HL-60 (cell line): ENCODE results near the gene ST8SIA2.

Experiments used
- DNase-seq, 2 experiments: peaks; one replicate each; pipeline ENCODE4 v3.0.0-alpha.2; 2010 to 2020; ENCODE audit warnings: low read depth in 1 of 2, low spot score in 1 of 2
- H3K27ac ChIP-seq: fragments of 250-450 bp; sonication (Bioruptor Pico); replicated peaks from 2 replicates; pipeline ENCODE4 v1.5.1; 2020; ENCODE audit warnings: mild to moderate bottlenecking, moderate library complexity
- H3K27me3 ChIP-seq: fragments of 250-450 bp; sonication (Bioruptor Pico); 2 replicates; pipeline ENCODE4 v1.5.1; 2021; ENCODE audit warnings: mild to moderate bottlenecking, moderate library complexity; ENCODE audit not compliant: insufficient read depth, poor library complexity, severe bottlenecking
- H3K4me3 ChIP-seq: replicated peaks from 2 replicates; pipeline ENCODE4 v1.5.1; 2011; ENCODE audit warnings: mild to moderate bottlenecking, control low read depth, low read length; ENCODE audit not compliant: insufficient read depth
- CTCF ChIP-seq: IDR thresholded peaks from one replicate; pipeline ENCODE4 v1.5.1; 2011; ENCODE audit warnings: low read length, control low read depth, inconsistent platforms; ENCODE audit not compliant: insufficient read depth
- GABPA ChIP-seq: IDR thresholded peaks from 2 replicates; pipeline ENCODE4 v1.6.1; 2012; ENCODE audit warnings: low read depth
- POLR2AphosphoS5 ChIP-seq: IDR thresholded peaks from 2 replicates; pipeline ENCODE4 v1.6.1; 2012; ENCODE audit warnings: low read depth
- REST ChIP-seq: IDR thresholded peaks from 2 replicates; pipeline ENCODE4 v1.6.1; 2012; ENCODE audit warnings: low read depth; ENCODE audit not compliant: insufficient replicate concordance
- SPI1 ChIP-seq: IDR thresholded peaks from 2 replicates; pipeline ENCODE4 v1.6.1; 2012; ENCODE audit warnings: low read depth, mild to moderate bottlenecking, borderline replicate concordance

ST8SIA2 gene

GRCh38 chr15:92485441-92485840, 91.8 kb downstream of the ST8SIA2 start:
- no peaks in the 10 kb centered on the region for H3K27me3 ChIP-seq
- H3K4me3 ChIP-seq: no peak overlapping the region
- TF ChIP-seq CTCF (no peak), GABPA (no peak), REST (no peak), SPI1 (no peak)
- DNase-seq: no peak
- H3K27ac ChIP-seq: no peak overlapping the region

DNA sequence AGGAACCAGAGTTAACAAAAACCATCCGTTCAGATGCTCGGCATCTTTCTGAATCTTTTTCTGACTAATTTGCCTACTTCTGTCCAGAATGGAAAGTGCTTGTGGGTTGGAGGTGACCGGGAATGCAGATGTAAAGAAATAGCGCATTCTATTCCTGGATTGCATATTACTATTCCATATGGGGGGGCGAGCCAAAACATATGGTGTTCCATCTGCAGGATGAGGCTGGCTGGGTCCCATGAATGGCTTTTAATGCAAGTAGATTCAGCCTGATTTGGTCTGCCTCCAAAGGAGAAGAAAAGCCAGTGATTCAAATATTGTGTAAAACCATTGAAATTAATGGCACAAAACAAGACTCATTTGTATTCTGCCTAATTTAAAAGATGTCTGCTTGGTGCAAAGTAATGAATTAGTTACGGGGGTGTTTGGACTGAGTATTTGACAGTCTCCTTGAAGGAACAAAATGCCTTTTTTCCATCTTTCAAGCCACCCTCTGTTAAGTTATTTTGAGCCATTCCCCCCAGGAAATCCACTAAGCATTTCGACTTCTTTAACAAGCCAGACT, 99.0 kb downstream of the ST8SIA2 start:
- H3K27me3 ChIP-seq: no peaks in the 10 kb centered on the region
- H3K27ac ChIP-seq: no peak overlapping the region
- no peak overlapping the region for H3K4me3 ChIP-seq
- DNase-seq: no peak
- TF ChIP-seq CTCF: no peak
- TF ChIP-seq POLR2AphosphoS5: no peak
- TF ChIP-seq REST: no peak
- TF ChIP-seq SPI1: no peak
- no peak for TF ChIP-seq GABPA

GRCh38 chr15:92494806-92495336, 101.2 kb downstream of the ST8SIA2 start:
- DNase-seq: no peak
- Histone ChIP-seq H3K27ac (no peak overlapping the region), H3K4me3 (no peak overlapping the region), H3K27me3 (no peaks in the 10 kb centered on the region)
- TF ChIP-seq POLR2AphosphoS5: no peak
- TF ChIP-seq REST: no peak
- no peak for TF ChIP-seq GABPA
- no peak for TF ChIP-seq CTCF
- no peak for TF ChIP-seq SPI1
